Kidney (tissue), 22 donors: ENCODE measurements around the gene RWDD1. TPM values are rescaled to one million over a fixed set of nuclear protein-coding genes. Genes with fewer than 3 reads are reported as not detected.

Experiments used
- DNase-seq, 5 donors: peaks; one replicate each; pipeline ENCODE4 v3.0.0-alpha.2; 2013 to 2020
- FAIRE-seq: peaks from 2 replicates; lab custom pipeline; 2012; peaks lifted over from hg19 to GRCh38; lab: Jason Lieb, UNC
- H3K27ac ChIP-seq, 2 donors: one replicate each; pipeline ENCODE4 v1.7.0; 2013; ENCODE audit warnings: low read depth in 2 of 2, low read length in 2 of 2, inconsistent platforms in 1 of 2
- H3K27me3 ChIP-seq: one replicate; pipeline ENCODE4 v1.7.1; 2013; ENCODE audit warnings: low read length, inconsistent platforms; ENCODE audit not compliant: control insufficient read depth, insufficient read depth
- H3K36me3 ChIP-seq, 3 donors: one replicate each; pipeline versions ENCODE4 v1.7.0 to v1.7.1; 2013; ENCODE audit warnings: low read length in 3 of 3, control low read depth in 1 of 3, inconsistent platforms in 1 of 3; ENCODE audit not compliant: insufficient read depth in 3 of 3, control insufficient read depth in 2 of 3
- H3K4me1 ChIP-seq, 3 donors: one replicate each; pipeline versions ENCODE4 v1.7.0 to v1.7.1; 2013; ENCODE audit warnings: low read length in 3 of 3, inconsistent platforms in 1 of 3, low read depth in 1 of 3; ENCODE audit not compliant: control insufficient read depth in 2 of 3, insufficient read depth in 2 of 3
- H3K4me3 ChIP-seq, 3 donors: one replicate each; pipeline versions ENCODE4 v1.7.0 to v1.8.1; 2013; ENCODE audit warnings: low read length in 3 of 3, control low read depth in 1 of 3, inconsistent platforms in 1 of 3
- H3K9ac ChIP-seq, 3 donors: one replicate each; pipeline versions ENCODE4 v1.7.0 to v1.7.1; 2013; ENCODE audit warnings: low read length in 3 of 3, control low read depth in 1 of 3, inconsistent platforms in 1 of 3
- H3K9me3 ChIP-seq, 3 donors: one replicate each; pipeline versions ENCODE4 v1.7.0 to v1.7.1; 2013; ENCODE audit warnings: low read length in 3 of 3, control low read depth in 1 of 3, inconsistent platforms in 1 of 3; ENCODE audit not compliant: control insufficient read depth in 2 of 3, insufficient read depth in 1 of 3
- intact Hi-C: fragments of 100-400 bp; cut with DNase I; formaldehyde crosslinking; loops from one replicate; pipeline ENCODE4 v1.11.1; 2022
- long read RNA-seq, 10 donors: library from polyadenylated mRNA in 1 of 10; unstranded in 1 of 10; transcript quantifications; one replicate each; pipeline ENCODE4 v2.0.0 and lab custom pipeline, GENCODE V29; 2021 to 2026
- polyA plus RNA-seq: library from polyadenylated mRNA; stranded (reverse); fragments of 350-450 nt; fragmentation: Illumina TruSeq; extraction: RNeasy Lipid Tissue Mini Kit (QIAGEN cat#74804); gene quantifications from one replicate; pipeline ENCODE4 v1.2.3, GENCODE V29; 2014; ENCODE audit warnings: low read depth, low replicate concordance; ENCODE audit not compliant: insufficient read depth
- total RNA-seq: library from RNA; stranded (reverse); fragmentation: NEBNext Ultra II Directional; extraction: Animal tissue kit (Norgen Biotek cat#: 25700); gene quantifications from one replicate; pipeline ENCODE4 v1.2.1, GENCODE V29; 2021
- TF ChIP-seq, protein P1 (sequence below): IDR thresholded peaks from 3 replicates; pipeline ENCODE4 v1.5.1; 2012; ENCODE audit warnings: mild to moderate bottlenecking, moderate library complexity, borderline replicate concordance; ENCODE audit not compliant: insufficient read depth; ENCODE audit errors: extremely low read depth
- donor health status: control.
- donor health status: control.
- donor health status: control.
- donor health status: control.
- donor health status: control.
- donor health status: DM: yes; HTN: yes; CAD: no.
- donor health status: Normal renal cell carcinoma (clear cell type).

RWDD1 gene, protein sequence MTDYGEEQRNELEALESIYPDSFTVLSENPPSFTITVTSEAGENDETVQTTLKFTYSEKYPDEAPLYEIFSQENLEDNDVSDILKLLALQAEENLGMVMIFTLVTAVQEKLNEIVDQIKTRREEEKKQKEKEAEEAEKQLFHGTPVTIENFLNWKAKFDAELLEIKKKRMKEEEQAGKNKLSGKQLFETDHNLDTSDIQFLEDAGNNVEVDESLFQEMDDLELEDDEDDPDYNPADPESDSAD
- total RNA-seq (39.3 TPM), polyA plus RNA-seq (84.1 TPM)
- long read RNA-seq, donor 1, full-length matches to known transcripts, result 18 of 44 reads
- long read RNA-seq, donor 1, partial matches to known transcripts, result 26 of 44 reads
- long read RNA-seq, donor 1, other reads (novel, unspliced or antisense), result 0 of 44 reads
- long read RNA-seq, donor 2, full-length matches to known transcripts, result 27 of 38 reads
- long read RNA-seq, donor 2, partial matches to known transcripts, result 11 of 38 reads
- long read RNA-seq, donor 2, other reads (novel, unspliced or antisense), result 0 of 38 reads
- long read RNA-seq, donor 3, full-length matches to known transcripts, result 38 of 57 reads
- long read RNA-seq, donor 3, partial matches to known transcripts, result 19 of 57 reads
- long read RNA-seq, donor 3, other reads (novel, unspliced or antisense), result 0 of 57 reads
- long read RNA-seq, donor 4, full-length matches to known transcripts, result 23 of 23 reads
- long read RNA-seq, donor 4, partial matches to known transcripts, result 0 of 23 reads
- long read RNA-seq, donor 4, other reads (novel, unspliced or antisense), result 0 of 23 reads
- long read RNA-seq, donor 5, result 0 reads
- long read RNA-seq, donor 6, full-length matches to known transcripts, result 38 of 102 reads
- long read RNA-seq, donor 6, partial matches to known transcripts, result 59 of 102 reads
- long read RNA-seq, donor 6, other reads (novel, unspliced or antisense), result 5 of 102 reads
- long read RNA-seq, donor 7, full-length matches to known transcripts, result 20 of 43 reads
- long read RNA-seq, donor 7, partial matches to known transcripts, result 22 of 43 reads
- long read RNA-seq, donor 7, other reads (novel, unspliced or antisense), result 1 of 43 reads
- long read RNA-seq, donor 8, full-length matches to known transcripts, result 20 of 27 reads
- long read RNA-seq, donor 8, partial matches to known transcripts, result 7 of 27 reads
- long read RNA-seq, donor 8, other reads (novel, unspliced or antisense), result 0 of 27 reads
- long read RNA-seq, donor 9, full-length matches to known transcripts, result 10 of 23 reads
- long read RNA-seq, donor 9, partial matches to known transcripts, result 13 of 23 reads
- long read RNA-seq, donor 9, other reads (novel, unspliced or antisense), result 0 of 23 reads
- long read RNA-seq, donor 10, full-length matches to known transcripts, result 20 of 43 reads
- long read RNA-seq, donor 10, partial matches to known transcripts, result 23 of 43 reads
- long read RNA-seq, donor 10, other reads (novel, unspliced or antisense), result 0 of 43 reads

- H3K9me3 ChIP-seq, result no peaks in the 10 kb centered on the region
- DNase-seq (peak; percentile 98 to 100 (median 99)), FAIRE-seq (no peak)
- TF ChIP-seq, protein P1, sequence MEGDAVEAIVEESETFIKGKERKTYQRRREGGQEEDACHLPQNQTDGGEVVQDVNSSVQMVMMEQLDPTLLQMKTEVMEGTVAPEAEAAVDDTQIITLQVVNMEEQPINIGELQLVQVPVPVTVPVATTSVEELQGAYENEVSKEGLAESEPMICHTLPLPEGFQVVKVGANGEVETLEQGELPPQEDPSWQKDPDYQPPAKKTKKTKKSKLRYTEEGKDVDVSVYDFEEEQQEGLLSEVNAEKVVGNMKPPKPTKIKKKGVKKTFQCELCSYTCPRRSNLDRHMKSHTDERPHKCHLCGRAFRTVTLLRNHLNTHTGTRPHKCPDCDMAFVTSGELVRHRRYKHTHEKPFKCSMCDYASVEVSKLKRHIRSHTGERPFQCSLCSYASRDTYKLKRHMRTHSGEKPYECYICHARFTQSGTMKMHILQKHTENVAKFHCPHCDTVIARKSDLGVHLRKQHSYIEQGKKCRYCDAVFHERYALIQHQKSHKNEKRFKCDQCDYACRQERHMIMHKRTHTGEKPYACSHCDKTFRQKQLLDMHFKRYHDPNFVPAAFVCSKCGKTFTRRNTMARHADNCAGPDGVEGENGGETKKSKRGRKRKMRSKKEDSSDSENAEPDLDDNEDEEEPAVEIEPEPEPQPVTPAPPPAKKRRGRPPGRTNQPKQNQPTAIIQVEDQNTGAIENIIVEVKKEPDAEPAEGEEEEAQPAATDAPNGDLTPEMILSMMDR, result no peak
- peak within 1 kb of the TSS; percentile 92 to 100 (median 99) for H3K4me3 ChIP-seq
- peaks cover 3 to 19% (median 7%) of the 10 kb centered on the region in 3 donors for H3K4me1 ChIP-seq
- intact Hi-C loops, result no loop called here
- peak within 1 kb of the TSS; percentile 85 to 89 for H3K27ac ChIP-seq
- peaks cover 0 to 4% (median 0%) of the 10 kb centered on the region in 3 donors for H3K36me3 ChIP-seq
- peak within 1 kb of the TSS; percentile 92 to 99 (median 98) for H3K9ac ChIP-seq
- H3K27me3 ChIP-seq, result no peaks in the 10 kb centered on the region
Measured at GRCh38 chr6:116570856-116571682, at the start of gene RWDD1. Gene RWDD1, plus strand, starts transcription at chr6:116571504. Its CDS starts 79 bp downstream, at chr6:116571583.

DNA sequence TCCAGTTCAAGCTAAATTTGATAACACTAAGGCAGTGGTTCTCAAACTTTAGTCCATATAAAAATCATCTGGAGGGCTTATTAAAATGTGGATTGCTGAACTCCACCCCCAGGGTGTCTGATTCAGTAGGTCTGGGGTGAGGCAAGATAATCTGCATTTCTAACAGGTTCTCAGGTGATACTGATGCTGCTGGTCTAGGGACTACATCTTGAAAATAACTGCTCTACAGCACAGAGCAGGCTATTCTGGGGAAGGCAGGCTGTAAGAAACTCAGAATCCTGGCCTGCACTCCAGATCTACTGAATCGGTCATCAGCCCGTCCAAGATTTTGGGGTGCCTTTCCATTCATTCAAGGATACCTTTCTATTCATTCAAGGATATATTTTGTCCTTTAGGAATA is 48.4 kb upstream of the RWDD1 start:
- TF ChIP-seq, protein P1, result no peak
- no peak overlapping the region for H3K9ac ChIP-seq
- no peaks in the 10 kb centered on the region for H3K9me3 ChIP-seq
- DNase-seq, result no peak
- H3K27me3 ChIP-seq, result no peaks in the 10 kb centered on the region
- intact Hi-C loops, result no loop called here
- peaks cover 0 to 3% (median 0%) of the 10 kb centered on the region in 3 donors for H3K4me1 ChIP-seq
- H3K36me3 ChIP-seq, result no peaks in the 10 kb centered on the region
- no peak overlapping the region for H3K27ac ChIP-seq
- H3K4me3 ChIP-seq, result no peak overlapping the region
- FAIRE-seq, result no peak

DNA sequence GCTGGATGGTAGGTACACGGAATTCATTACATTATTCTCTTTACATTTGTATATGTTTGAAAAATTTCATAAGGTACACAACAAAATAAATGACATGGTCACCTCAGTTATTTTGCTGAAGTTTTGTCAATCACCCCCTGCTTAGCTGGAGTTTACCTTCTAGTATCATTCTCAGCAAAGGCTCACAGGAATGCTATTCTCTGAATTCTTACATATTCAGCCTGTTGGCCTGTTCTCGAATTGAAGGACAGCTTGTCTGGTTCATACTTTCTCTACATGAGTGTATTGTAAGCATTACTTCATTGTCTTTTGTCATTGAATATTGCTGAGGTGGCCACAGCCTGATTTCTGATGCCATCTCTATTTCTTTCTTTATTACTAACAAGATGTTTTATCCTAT is 47.1 kb upstream of the RWDD1 start:
- Histone ChIP-seq H3K4me3 (no peak overlapping the region), H3K4me1 (peaks cover 0 to 3% (median 0%) of the 10 kb centered on the region in 3 donors), H3K9me3 (no peaks in the 10 kb centered on the region), H3K36me3 (no peaks in the 10 kb centered on the region), H3K9ac (no peak overlapping the region), H3K27me3 (no peaks in the 10 kb centered on the region), H3K27ac (no peak overlapping the region)
- TF ChIP-seq, protein P1, result no peak
- no peak for DNase-seq
- intact Hi-C loops, result no loop called here
- FAIRE-seq, result no peak
